ENCODE results near the gene OOSP2. TPM values are rescaled to one million over a fixed set of nuclear protein-coding genes. Genes with fewer than 3 reads are reported as not detected.

The OOSP2 gene
- total RNA-seq, 4 donors from 2014 or later = not detected

DNA sequence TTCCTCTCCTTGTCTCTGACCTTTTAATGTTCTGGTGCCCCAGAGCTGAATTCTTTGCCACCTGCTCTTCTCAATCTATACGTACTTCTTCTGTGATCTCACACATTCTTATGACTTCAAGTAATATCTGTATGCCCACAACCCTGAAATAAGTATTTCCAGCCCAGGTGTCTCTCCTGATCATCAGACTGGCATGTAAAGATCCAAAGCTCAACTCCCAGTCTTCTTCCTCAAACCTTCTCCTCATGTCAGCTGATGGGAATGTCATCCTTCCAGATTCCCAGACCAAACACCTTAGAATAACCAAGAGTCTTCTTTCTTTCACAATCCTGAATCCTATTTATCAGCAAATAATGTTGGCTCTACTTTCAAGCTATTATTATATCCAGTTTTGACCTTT lies 25.6 kb downstream of the OOSP2 start:
- TF ChIP-seq, protein P1, sequence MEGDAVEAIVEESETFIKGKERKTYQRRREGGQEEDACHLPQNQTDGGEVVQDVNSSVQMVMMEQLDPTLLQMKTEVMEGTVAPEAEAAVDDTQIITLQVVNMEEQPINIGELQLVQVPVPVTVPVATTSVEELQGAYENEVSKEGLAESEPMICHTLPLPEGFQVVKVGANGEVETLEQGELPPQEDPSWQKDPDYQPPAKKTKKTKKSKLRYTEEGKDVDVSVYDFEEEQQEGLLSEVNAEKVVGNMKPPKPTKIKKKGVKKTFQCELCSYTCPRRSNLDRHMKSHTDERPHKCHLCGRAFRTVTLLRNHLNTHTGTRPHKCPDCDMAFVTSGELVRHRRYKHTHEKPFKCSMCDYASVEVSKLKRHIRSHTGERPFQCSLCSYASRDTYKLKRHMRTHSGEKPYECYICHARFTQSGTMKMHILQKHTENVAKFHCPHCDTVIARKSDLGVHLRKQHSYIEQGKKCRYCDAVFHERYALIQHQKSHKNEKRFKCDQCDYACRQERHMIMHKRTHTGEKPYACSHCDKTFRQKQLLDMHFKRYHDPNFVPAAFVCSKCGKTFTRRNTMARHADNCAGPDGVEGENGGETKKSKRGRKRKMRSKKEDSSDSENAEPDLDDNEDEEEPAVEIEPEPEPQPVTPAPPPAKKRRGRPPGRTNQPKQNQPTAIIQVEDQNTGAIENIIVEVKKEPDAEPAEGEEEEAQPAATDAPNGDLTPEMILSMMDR (IDR thresholded peaks at IDR 0.05; ENCODE audit: low read depth) = no peak

DNA sequence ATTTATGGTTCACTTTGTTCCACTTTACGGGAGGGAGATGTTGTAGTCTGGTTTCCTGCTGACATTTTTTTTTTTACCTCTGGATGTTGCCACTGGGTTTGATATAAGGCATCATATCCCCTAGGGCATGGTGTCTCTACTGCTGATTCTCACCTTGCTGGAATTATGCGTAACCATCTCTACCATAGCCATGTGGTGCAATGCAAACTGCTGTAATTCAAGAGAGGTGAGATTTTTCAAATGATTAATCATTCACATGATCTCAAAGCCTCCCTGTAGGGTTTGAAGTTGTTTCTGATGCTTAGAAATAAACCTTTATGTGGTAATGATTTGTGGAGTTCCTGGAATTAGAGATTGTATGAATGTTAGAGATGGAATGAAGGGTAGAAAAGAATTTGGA lies 29.2 kb downstream of the OOSP2 start:
- TF ChIP-seq, protein P1 (IDR thresholded peaks at IDR 0.05; ENCODE audit: low read depth) = no peak

DNA sequence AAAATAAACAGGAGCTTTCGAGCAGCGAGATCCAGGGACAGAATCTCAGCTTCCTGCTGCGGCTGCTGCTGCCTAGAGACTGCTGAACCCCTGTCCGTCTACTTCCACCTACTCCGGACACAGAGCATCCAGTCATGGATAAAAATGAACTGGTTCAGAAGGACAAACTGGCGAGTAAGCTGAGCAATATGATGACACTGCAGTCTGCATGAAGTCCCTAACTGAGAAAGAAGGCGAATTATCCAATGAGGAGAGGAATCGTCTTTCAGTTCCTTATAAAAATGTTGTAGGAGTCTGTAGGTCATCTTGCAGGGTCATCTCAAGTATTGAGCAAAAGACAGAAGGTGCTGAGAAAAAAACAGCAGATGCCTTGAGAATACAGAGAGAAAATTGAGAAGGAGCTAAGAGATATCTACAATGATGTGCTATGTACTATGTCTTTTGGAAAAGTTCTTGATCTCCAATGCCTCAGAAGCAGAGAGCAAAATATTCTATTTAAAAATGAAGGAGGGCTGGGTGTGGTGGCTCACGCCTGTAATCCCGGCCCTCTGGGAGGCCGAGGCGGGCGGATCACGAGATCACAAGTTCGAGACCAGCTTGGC lies 37.1 kb downstream of the OOSP2 start:
- TF ChIP-seq, protein P1 (IDR thresholded peaks at IDR 0.05; ENCODE audit: low read depth) = no peak

DNA sequence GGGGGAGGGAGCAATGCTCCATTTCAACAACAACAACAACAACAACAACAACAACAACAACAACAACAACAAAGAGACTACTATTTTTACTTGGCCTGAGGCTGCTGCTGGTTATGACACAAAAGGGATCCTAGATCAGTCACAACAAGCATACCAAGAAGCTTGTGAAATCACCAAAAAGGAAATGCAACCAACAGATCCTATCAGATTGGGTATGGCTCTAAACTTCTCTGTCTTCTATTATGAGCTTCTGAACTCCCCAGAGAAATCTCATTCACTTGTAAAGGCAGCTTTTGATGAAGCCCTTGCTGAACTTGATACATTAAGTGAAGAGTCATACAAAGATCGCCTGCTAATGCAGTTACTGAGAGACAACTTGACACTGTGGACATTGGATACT lies 37.8 kb downstream of the OOSP2 start:
- TF ChIP-seq, protein P1 (IDR thresholded peaks at IDR 0.05; ENCODE audit: low read depth) = no peak

DNA sequence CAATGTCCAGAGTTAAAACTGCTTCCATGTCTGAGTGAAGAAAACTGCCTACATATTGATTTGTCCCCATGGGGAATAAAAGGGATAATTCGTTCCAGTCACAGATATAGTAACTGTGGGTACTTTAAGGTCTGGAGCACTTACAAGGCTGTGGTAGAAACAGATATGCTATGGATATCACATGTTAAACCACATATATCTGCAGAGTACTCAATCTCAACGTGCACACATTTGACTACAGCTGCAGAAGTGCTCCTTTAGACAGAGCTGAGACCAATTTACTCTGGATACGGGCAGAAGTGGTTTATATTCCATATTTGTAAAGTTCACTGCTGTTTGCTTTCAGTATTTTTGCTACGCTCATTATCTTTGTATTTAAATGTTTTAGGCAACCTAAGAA lies 38.5 kb downstream of the OOSP2 start:
- TF ChIP-seq, protein P1 (IDR thresholded peaks at IDR 0.05; ENCODE audit: low read depth) = no peak

DNA sequence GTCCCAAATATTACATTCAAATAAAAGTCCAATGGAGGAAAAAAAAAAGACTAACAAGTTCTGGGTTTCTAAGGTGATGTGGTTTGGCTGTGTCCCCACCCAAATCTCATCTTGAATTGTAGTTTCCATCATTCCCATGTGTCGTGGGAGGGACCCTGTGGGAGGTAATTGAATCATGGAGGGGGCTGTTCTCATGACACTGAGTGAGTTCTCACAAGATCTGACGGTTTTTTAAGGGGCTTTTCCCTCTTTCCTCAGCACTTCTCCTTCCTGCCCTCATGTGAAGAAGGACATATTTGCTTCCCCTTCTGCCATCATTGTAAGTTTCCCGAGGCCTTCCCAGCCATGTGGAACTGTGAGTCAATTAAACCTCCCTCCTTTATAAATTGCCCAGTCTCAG lies 40.3 kb downstream of the OOSP2 start:
- TF ChIP-seq, protein P1 (IDR thresholded peaks at IDR 0.05; ENCODE audit: low read depth) = no peak

DNA sequence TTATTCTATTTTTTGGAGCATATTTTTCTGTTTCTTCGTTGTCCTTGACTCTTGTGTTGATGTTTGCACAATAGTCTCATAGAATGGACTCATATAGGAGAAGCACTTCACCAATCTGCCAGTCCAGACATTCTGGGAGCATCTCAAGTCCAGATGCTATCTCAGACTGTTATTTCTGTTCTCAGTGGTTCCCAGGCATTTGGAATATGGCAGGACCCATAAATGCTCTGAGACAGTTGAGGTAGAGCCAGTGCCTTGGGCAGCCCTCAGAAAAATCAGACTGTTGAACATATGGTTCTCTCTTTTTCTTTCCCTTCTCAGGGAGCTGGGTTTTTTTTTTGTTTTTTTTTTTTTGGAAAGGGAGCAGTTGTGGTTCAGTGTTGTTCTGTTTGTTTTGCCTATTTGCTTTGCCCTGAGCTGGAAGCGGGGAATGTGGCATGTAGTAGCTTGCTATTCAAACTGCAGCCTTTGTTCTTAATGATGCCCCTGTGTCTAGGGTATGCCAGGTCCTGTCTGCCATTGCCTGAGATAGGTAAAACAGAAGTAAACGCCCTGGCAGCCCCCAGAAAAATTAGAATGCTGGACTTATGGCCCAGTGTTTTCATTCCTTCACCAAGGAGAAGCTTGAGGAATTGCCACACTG lies 44.5 kb downstream of the OOSP2 start:
- TF ChIP-seq, protein P1 (IDR thresholded peaks at IDR 0.05; ENCODE audit: low read depth) = no peak

Measured in subcutaneous adipose tissue (tissue), 4 donors.